Posterior vena cava (tissue), 2 donors: Measurements from ENCODE around the gene SOS2. TPM values are rescaled to one million over a fixed set of nuclear protein-coding genes. Genes with fewer than 3 reads are reported as not detected.

Experiments
- DNase-seq: peaks from one replicate; pipeline ENCODE4 v3.0.0-alpha.2; 2020; ENCODE audit warnings: low spot score
- intact Hi-C, 2 donors: fragments of 100-400 bp; cut with DNase I; formaldehyde crosslinking; loops; one replicate each; pipeline versions ENCODE4 v1.14.1 to v1.14.2; 2022 to 2023
- total RNA-seq, 2 donors: library from RNA; stranded (reverse); fragmentation: NEBNext Ultra II Directional; extraction: Animal tissue kit (Norgen Biotek cat#: 25700); gene quantifications; one replicate each; pipeline ENCODE4 v1.2.1, GENCODE V29; 2021
- donor health status: DM: yes; HTN: yes; CAD: no.
- donor health status: DM: yes; HTN: yes; CAD: no.

The SOS2 gene
- total RNA-seq, 2 donors from 2014 or later: 41.2 to 43.8 TPM

DNA sequence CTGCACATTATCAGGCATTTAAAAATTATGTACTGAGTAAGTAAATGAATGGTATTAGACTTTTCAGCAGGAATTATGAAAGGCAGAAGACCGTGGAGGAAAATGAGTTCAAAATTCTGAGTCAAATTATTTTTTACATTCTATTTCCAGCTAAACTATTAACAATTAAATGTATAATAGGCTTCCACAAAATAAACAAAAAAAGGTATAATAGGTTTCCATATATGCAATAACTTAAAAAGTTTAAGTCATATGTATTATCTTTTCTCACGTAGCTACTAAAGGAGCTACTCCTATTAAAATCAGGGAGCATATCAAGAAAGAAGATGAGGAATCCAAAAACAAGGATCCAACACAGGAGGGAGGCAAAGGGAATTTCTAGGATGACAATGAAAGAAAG lies 103.6 kb downstream of the SOS2 start:
- DNase-seq: no peak
- intact Hi-C loops: no loop called here

DNA sequence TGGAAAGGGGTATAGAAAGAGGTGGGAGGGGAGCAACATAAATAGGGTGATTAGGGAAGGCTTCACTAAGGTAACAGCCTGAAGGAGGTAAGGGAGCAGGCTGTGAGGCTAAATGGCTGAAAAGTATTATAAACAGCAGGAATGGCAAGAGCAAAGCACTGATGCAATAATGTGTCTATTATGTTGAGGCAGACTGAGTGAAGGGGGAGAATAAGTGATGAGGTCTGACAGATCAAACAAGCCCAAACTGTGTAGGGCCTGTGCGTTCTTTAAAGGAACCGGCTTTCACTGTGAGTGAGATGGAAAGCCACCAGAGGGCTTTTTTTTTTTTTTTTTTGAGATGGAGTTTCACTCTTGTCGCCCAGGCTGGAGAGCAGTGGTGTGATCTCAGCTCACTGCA lies 108.3 kb downstream of the SOS2 start:
- no peak for DNase-seq
- intact Hi-C loops: no loop called here

DNA sequence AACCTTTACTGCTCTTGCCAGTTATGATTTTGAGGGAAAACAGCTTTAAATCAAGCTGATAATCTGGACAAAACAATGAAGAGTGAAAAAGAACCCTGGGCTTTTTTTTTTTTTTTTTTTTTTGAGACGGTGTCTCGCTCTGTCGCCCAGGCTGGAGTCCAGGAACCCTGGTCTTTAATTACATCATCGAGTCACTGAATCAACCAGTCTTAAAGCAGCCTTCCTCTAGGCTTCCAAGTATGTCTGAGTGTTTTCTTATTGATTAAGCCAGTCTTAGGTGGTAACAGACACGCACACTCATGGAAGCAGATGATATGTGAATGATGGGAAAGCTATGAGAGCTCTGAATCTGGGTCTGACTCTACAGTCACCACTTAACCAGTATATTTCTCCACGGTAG lies 109.1 kb downstream of the SOS2 start:
- intact Hi-C loops: no loop called here
- DNase-seq: no peak

DNA sequence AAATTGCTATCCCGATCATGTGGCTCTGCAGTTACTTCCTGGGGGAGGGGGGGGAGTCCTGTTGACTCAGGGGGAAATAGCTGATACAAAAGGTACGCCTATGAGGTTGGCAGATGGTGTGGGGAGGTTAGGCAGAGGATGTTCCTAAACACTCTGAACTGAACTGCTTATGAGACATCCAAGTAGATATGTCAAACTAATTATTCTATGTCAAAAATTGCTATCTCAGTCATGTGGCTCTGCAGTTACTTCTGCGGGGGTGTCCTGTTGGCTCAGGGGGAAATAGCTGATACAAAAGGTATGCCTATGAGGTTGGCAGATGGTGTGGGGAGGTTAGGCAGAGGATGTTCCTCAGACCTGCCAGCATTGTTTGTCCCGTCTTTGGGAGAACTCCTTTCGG lies 109.9 kb downstream of the SOS2 start:
- DNase-seq: no peak
- intact Hi-C loops: no loop called here

DNA sequence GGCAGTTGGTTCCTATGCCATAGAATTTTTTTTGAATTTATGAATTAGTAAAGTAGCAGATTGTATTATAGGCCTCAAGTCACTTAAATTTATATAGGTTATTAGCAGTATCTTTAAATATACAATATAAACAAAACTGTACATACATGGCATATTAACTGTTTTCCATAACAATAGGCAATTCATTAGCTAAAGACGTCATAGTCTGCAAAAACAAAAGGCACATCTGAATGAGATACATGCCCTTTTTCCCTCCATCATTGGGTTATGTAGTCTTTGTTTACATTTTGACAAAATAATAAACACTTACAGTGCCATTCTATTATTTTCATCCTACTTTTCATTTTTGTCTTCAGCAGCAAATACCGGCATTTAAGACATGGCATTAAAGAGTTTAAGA lies 113.9 kb downstream of the SOS2 start:
- intact Hi-C loops: no loop called here
- DNase-seq: no peak

DNA sequence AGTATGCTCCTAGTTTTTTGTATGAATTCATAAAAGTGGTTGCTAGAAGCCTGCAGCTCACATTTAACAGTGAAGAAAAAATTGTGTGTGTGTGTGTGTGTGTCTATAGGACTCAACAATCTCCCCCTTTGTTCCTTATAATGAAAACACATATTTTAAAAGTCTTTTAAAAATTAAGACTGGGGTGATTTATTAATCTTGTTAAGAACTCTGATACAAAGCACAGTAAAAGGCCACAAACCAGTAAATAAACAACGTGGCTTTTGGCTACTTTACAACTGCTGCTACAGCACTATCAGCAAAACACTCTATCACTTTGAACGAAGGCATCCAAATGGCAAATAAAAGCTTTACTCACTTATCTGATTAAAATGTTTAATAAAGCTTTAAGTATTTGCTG lies 114.4 kb downstream of the SOS2 start:
- no peak for DNase-seq
- intact Hi-C loops: no loop called here

DNA sequence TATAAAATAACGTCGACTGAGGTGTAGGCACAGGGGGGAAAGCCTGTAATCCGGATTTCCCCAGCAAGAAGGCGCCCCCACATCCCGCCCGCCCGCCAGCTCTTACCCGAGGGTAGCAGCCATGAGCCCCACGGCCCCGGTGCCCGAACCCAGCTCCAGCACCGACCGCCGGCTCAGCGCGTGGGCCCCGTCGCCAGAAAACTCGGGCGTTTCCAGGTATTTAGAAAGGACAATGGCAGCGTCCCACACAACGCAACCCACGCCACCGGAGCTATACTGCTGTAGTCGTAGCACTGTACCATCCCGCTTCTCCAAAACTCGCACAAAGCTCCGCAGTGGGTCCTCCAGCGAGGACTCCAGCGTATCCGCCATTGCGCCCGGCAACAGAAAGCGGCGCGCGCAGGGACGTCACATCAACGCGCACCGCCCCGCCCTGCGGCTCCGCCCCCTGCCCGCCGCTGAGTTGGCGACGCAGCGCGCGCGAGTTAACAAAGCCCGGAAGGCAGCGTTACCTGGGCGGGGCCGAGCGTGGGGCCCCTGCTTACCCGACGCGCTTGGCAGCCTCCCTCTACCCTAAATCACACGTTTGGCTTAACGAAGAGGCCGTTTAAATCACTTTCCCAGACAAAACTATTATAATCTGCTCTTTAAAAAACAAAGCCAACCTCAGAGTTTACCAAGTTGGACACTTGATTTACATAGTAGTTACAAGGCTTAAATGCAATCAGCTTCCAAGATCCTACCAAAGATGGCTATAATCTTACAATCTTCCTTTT lies 115.0 kb downstream of the SOS2 start, which contains the start of gene VCPKMT:
VCPKMT (minus strand) TSS at position 392 of the 776 bp plus-strand sequence; CDS start at position 372, 20 bp downstream.
- intact Hi-C loops: no loop called here
- DNase-seq: peak; percentile 98

DNA sequence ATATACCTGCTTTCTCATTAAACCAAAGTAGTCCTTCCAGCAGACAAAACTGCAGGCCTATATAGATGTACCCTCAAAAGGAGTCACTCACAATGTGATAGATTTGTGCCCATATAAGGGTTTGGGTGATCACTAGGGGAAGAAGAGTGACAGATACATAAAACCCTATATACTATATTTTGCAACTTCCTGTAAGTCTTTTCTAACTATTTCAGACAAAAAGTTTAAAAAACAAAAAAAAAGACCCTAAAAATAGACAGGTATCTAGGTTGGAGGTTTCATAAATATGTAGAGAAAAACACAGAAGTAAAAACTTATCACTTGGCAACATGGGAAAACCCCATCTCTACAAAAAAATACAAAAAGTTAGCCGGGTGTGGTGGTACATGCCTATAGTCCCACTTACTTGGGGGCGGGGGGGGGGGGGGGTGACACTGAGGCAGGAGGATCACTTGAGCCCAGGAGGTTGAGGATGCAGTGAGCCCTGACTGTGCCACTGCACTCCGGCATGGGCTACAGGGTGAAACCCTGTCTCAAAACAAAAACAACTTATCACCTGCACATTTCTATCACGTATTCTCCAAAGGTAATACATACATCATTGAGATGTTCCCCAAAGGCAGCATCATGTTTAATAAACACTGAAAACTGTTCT lies 117.9 kb downstream of the SOS2 start:
- DNase-seq: no peak
- intact Hi-C loops: no loop called here

DNA sequence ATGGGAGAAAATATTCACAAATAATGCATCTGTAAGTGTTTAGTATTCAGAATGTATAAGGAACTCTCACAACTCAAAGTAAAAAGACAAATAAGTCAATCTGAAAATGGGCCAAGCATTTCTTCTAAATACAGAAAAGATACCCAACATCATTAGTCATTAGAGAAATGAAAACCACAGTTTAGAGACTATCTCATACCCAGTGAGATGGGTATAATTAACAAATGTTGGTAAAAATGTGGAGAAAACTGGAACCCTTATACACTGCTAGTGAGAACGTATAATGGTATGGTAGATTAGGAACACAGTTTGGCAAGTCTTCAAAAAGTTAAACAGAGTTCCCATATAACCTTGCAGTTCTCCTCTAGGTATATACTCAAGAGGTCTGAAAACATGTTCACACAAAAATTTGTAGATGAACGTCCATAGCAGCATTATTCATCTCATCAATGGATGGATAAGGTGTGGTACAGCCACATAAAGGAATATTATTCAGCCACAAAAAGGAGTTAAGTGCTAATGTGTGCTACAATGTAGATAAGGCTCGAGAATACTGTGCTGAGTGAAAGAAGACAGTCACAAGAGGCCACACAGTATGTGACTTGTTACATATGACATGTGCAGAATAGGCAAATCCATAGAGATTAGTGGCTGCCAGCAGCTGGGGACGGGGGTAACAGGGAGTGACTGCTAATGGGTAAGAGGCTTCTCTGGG lies 120.9 kb downstream of the SOS2 start:
- intact Hi-C loops: no loop called here
- DNase-seq: no peak

DNA sequence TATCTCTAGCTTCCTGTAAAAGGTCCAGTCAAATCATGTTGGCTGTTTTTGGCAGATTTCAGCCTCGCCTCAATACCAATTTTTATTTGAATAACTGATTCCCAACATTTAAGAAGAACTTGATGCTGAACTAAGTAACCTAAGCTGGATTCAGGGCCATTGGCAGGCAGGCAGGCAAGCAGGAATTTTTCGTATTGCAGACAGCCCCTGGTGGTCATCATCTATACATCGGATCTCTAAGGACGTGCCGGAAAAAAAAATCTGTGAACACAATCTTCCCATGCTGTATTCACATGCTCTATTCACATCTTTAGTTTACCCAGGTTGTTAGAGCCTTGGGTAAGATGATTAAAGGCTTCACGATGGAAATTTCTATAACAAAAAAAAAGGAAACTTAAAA lies 122.0 kb downstream of the SOS2 start:
- DNase-seq: no peak
- intact Hi-C loops: loop anchor here in 1 of 2 donors (5.0 to 10.0 kb wide), 2 partner anchors 105 to 247 kb away; no protein-coding TSS in a partner anchor

DNA sequence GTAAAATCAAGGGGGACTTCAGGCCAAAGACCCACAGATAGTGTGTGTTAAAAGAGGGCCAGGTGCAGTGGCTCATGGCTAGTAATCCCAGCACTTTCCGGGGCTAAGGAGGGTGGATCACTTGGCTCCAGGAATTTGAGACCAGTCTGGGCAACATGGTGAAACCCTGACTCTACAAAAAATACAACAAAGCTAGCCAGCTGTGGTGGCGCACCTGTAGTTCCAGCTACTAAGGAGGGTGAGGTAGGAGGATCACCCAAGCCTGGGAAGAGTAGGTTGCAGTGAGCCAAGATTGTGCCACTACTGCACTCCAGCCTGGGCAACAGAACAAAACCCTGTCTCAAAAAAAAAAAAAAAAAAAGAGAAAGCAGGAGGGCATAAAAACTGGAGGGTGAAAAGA lies 123.5 kb downstream of the SOS2 start:
- DNase-seq: no peak
- intact Hi-C loops: loop anchor here in 1 of 2 donors (5.0 to 10.0 kb wide), 2 partner anchors 103 to 246 kb away; no protein-coding TSS in a partner anchor

DNA sequence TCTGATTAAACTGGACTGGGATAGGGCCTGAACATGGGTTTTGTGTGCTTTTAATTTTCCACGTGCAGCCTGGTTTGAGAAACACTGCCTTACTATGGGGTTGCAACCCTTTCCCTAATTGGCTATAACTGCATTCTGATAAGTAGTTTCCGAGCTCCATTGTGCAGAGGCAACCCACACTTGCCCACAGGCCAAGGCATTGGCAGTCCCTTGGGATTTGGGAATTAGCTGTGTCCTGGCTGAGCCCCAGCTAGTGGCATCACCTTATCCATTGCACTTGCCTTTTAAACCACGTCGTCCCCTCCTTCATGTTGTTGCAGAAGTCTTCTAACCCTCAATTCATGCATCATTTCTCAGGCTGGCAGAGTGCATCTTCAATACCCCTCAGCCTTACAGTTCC lies 125.2 kb downstream of the SOS2 start:
- intact Hi-C loops: loop anchor here in 1 of 2 donors (5.0 to 10.0 kb wide), 2 partner anchors 101 to 244 kb away; no protein-coding TSS in a partner anchor
- DNase-seq: no peak

DNA sequence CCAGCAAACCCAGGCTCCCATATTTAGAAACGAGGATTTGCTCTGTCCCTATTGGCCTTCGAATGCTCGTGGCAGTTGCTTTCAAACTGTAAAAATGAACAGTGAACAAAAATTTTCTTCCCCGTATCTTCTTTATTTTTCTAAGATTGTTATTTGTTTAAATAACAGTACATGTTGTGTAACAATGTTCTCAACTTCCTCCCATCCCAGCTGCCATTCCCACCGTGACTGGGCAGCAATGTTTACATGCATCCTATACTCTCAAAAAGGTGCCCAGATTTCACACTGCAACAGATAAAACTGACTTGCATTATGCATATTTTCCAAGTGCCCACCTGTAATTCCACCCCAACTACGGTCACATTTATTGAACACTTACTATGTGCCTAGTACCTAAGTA lies 127.8 kb downstream of the SOS2 start:
- intact Hi-C loops: loop anchor here in 1 of 2 donors (10.0 kb wide), 1 partner anchor 99 kb away; no protein-coding TSS in a partner anchor
- DNase-seq: no peak

DNA sequence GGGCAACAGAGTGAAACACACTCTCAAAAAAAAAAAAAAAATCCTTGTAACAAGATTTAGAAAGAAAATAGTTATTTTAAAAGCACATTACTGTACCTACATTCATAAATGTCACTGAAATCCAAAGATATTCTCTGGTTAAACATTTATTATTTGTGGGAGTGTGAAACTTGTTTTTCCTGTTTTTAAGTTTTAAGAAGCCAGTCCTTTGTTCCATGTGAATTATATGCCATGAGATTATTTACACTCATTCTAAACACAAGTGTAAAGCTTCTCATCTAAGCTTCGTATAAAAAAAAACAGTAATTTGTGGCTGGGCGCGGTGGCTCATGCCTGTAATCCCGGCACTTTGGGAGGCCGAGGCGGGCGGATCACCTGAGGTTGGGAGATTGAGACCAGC lies 130.0 kb downstream of the SOS2 start:
- DNase-seq: no peak
- intact Hi-C loops: loop anchor here in 1 of 2 donors (10.0 kb wide), 1 partner anchor 97 kb away; no protein-coding TSS in a partner anchor

DNA sequence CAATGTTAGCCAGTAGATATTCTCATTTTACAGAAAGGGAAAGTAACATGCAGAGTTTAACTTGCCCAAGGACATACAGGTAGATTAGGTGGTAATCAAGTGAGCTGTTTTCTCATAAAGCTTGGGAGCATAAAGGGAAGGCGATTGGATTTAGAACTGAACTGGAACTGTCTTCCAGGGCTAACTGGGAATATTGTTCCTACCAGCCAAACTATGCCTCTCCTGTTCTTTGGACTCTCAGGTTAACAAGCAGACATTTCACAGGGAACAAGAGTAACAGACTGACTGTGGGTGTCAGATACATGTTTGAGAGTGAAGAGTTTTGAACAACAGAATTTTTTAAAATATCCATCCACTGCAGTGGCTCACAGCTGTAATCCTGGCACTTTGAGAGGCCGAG lies 130.6 kb downstream of the SOS2 start:
- intact Hi-C loops: loop anchor here in 1 of 2 donors (10.0 kb wide), 1 partner anchor 96 kb away; no protein-coding TSS in a partner anchor
- no peak for DNase-seq

DNA sequence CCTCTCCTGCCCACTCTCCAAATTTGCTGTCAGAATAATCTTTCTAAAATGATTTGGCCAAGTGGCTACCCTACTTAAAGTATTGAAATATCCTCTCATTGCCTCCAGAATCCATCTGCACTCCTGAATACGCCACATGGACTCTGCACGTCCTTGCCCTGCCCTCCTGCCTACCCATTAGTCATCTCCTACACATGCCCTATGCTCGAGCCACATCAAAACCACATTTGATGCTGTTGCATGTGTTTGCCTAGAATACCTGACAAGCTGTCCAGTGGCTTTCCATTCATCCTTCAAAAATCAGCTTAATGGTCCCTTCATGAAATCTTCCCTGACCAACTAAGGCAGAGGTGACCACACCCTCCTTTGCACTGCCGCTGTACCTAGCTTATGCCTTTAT lies 132.0 kb downstream of the SOS2 start:
- intact Hi-C loops: no loop called here
- no peak for DNase-seq

DNA sequence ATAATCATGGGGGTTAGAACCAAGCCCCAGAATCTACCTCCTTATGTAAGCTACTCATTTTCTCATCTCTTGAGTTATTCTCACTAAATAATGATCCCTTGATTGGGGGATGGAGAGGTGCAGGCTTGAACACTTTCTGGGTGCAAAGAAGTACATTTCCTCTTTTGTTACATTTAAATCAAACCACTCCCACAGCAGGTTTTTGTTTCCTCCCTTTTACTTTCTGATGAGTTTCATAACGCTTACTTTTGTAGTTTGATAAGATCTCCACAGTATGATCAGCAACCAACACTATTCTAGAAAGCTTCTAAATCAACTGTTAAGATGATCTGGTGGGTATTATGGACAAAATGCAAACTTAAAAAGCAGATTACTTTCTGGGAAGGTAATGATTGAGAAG lies 135.5 kb downstream of the SOS2 start:
- intact Hi-C loops: no loop called here
- no peak for DNase-seq

DNA sequence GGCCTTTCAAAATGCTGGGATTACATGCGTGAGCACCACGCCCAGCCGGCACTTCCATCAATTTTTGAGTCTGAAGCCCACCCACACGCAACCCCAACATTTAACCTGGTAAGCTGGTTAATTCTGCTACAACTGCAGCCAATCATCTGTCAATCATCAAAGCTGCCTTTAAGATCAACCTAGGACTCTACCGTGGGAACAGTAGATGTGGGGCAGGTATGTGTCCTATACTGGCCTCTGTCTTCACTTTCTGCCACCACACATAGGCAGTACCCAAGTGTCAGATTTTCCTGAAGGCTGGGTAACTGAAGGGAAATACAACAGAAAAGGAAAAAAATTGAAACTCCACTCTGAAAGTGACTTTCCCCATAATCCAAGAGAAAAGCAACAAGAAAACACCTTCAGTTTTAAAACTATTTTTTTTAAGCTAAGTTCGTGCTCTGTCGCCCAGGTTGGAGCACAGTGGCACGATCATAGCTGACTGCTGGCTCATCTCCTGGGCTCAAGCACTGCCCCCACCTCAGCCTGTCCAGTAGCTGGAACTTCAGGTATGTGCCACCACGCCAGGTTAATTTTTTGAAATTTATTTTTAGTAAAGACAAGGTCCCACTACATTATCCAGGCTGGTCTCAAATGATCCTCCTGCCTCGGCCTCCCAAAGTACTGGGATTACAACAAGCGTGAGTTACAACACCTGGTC lies 137.2 kb downstream of the SOS2 start:
- intact Hi-C loops: no loop called here
- DNase-seq: no peak

DNA sequence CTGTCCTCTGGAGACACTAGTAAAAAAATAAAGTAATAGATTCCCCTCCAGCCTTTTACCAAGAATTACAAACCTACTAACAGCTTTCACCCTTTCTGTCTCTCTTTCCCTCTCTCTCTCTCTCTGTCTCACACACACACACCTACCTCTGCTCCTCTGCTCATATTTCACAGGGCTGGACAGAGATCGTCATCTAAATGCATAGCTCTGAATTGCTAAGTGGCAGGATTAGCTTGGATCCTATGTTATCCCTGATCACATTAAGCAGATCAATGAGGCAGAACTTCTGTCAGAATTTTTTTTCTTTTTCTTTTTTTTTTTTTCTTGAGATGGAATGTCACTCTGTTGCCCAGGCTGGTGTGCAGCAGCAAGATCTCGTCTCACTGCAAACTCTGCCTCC lies 137.9 kb downstream of the SOS2 start:
- no peak for DNase-seq
- intact Hi-C loops: no loop called here
